ENCODE data around the gene CLOCK.
"Not testable (repeated sequence)": the region's sequence is repeated elsewhere in the genome, so short reads cannot be mapped to it uniquely, and the experiment has no call there.

CLOCK gene

DNA sequence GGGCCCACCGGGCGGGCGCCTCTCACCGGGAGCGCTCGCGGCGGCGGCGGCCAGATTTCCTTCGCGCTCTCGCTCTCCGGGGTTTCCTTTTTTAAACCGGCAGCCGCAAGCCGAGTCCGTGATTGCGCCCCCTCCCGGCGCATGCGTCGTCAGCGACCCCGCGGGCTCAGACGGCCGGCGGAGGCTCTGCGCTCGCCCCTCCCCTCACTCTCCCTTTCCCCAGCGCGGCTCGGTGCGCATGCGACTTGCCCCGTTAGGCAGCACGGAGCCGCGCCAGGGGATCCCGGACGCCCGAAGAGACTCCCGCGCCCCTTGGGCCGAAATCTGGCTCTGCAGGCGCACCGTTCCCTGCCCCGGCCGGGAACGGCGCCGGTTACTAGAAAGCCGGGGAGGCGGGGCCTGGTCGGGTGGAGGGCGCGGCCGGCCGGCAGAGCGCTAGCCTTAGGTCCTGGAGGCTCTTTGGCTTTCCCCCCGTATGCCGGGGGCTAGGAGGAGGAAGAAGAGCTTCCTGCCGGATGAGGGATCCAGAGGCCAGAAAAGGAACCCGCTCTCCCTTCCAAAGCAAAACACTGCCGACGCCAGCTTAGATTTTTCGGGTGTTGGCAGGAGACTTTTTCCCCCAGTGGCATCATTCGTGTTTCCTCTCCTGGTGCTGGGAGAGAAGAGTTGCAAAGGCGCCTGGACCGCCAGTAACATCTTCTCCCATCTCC, at the start of gene CLOCK:
Gene CLOCK (minus strand): TSS at position 154 of the 710 bp plus-strand sequence. CDS start 64,124 bp downstream, outside the sequence.
- DNase-seq (ENCODE audit: low read depth in 2 of 2) = peak; percentile 88 to 93
- peak within 1 kb of the TSS; percentile 76 to 78 for H3K4me3 ChIP-seq (replicated peaks in 1 of 2; ENCODE audit: low read depth in 2 of 2, low read length in 2 of 2)
- peak; percentile 37 for TF ChIP-seq CTCF (IDR thresholded peaks at IDR 0.05; ENCODE audit: low read depth, low read length)

DNA sequence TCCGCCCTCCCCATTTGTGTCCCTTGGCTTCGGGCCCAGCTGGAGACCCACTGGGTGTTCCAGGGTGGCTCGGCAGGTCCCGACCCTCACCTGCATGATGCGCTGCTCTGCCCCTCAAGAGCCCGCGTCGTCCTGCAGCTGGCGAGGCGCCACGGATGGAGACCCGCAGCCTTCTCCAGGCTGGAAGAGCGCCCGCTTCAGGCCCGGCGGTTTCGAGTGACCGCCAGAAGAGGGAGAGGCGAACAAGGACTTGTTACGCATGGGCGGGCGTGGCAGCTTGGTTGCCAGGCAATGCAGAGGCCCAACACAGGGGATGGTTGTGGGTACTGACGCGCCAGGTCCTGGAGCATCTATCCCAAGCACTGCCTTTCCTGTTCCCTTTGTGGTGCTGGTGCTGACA, 45.3 kb upstream of the CLOCK start, which contains the start of gene PDCL2:
Gene PDCL2 (minus strand): TSS at position 232 of the 400 bp plus-strand sequence. CDS start 136 bp downstream, at position 96.
- no peak for DNase-seq (ENCODE audit: low read depth in 2 of 2)
- TF ChIP-seq CTCF (IDR thresholded peaks at IDR 0.05; ENCODE audit: low read depth, low read length) = no peak
- H3K4me3 ChIP-seq (replicated peaks in 1 of 2; ENCODE audit: low read depth in 2 of 2, low read length in 2 of 2) = no peak within 1 kb of the TSS

DNA sequence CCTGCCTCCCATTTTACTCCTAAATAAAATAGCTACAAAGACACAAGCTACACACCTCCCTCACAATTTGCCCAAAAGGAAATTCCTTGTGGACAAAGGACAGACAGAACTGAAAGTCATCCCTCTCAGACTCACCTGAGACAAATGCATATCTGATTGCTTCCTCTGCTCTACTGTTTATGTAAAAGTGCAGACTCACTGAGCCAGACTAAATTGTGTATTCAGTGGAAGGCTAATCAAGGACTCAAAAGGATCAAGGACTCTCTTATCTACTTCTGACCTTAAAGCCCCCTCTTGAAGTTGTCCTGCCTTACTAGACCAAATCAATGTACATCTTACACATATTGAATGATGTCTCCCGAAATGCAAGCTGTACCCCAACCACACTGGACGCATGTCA, 41.5 kb upstream of the CLOCK start:
- no peak for DNase-seq (ENCODE audit: low read depth in 2 of 2)
- no peak overlapping the region for H3K4me3 ChIP-seq (replicated peaks in 1 of 2; ENCODE audit: low read depth in 2 of 2, low read length in 2 of 2)
- TF ChIP-seq CTCF (IDR thresholded peaks at IDR 0.05; ENCODE audit: low read depth, low read length) = no peak

DNA sequence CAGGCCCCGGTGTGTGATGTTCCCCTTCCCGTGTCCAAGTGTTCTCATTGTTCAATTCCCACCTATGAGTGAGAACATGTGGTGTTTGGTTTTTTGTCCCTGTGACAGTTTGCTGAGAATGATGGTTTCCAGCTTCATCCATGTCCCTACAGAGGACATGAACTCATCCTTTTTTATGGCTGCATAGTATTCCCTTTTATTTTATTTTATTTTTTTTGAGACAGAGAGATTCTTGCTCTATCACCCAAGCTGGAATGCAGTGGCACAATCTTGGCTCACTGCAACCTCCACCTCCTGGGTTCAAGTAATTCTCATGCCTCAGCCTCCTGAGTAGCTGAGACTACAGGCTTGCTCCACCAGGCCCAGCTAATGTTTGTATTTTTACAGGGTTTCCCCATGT, 36.1 kb upstream of the CLOCK start:
- not testable (repeated sequence) for DNase-seq (ENCODE audit: low read depth in 2 of 2); H3K4me3 ChIP-seq (replicated peaks in 1 of 2; ENCODE audit: low read depth in 2 of 2, low read length in 2 of 2)

GRCh38 chr4:55578341-55579010, 31.8 kb upstream of the CLOCK start:
- TF ChIP-seq CTCF (IDR thresholded peaks at IDR 0.05; ENCODE audit: low read depth, low read length) = no peak
- no peak overlapping the region for H3K4me3 ChIP-seq (replicated peaks in 1 of 2; ENCODE audit: low read depth in 2 of 2, low read length in 2 of 2)
- DNase-seq (ENCODE audit: low read depth in 2 of 2) = no peak

- no peak for TF ChIP-seq CTCF (IDR thresholded peaks at IDR 0.05; ENCODE audit: low read depth, low read length)
- DNase-seq (ENCODE audit: low read depth in 2 of 2) = no peak
- no peak overlapping the region for H3K4me3 ChIP-seq (replicated peaks in 1 of 2; ENCODE audit: low read depth in 2 of 2, low read length in 2 of 2)
Measured at GRCh38 chr4:55575513-55575912, 28.8 kb upstream of the CLOCK start.

- no peak for DNase-seq (ENCODE audit: low read depth in 2 of 2)
- H3K4me3 ChIP-seq (replicated peaks in 1 of 2; ENCODE audit: low read depth in 2 of 2, low read length in 2 of 2) = no peak overlapping the region
- no peak for TF ChIP-seq CTCF (IDR thresholded peaks at IDR 0.05; ENCODE audit: low read depth, low read length)
Measured at GRCh38 chr4:55574252-55574651, 27.5 kb upstream of the CLOCK start.
